HG02623 (cell line): ENCODE measurements around the gene CCDC175.

Experiments used
- ATAC-seq: cut with Tn5 transposase; IDR thresholded peaks from one replicate; pipeline ENCODE4 v1.9.1; 2021; ENCODE audit warnings: moderate library complexity; ENCODE audit not compliant: unreplicated experiment

CCDC175 gene

DNA sequence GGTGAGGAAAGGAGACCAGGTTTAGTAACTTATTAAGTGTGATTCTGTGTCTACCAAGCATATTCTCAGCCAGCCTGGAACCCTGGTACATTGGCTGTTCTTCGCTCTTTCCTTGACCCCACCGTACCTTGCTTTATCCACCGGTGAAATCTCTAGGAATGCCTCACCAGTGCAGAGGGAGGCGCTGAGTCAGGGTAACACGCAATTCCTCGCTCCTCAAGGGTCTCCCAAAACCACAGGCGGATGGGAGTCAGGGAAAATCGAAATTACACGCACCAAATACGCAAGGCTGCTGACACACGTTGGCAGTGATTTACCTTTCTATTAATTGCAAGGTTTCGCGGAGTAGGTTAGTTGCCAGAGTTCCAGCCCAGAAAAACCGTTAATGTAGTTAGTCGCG, 93.2 kb downstream of the CCDC175 start:
- no peak for ATAC-seq

DNA sequence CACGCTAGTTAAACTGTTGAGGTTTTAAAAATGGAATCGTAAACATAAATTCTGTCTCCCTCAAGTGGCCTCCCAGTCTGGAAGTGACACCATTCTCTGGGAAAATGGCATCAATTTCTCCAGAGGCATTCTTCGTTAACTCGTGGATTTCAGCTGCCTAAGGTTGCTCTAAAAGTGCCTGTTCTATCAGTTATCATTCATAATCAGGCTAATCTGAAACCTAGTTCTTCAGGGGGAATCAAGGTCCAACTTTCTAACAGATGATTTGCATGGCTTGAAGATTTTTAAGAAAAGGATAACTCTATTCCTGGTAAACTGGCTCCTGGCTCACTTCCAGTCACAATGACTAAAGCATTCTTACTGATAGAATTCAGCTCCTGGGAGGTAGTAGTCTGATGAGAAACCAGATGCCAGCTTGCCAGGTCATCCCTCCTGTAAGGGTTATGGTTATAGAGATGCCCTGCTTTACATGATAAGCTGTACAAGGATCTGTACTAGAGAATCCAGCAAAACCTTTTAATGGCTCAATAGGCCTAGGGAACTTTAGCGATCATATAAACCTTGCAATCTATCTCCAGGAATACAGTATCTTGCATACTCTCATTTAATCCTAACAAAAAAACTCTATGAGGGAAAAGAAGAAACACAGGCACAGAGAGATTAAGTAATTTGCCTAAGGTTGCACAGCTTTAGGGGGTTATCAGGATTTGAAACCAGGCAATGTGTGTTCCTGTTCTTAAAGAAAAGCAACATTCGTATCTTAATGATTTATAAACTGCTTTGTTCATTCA, 93.9 kb downstream of the CCDC175 start:
- no peak for ATAC-seq

DNA sequence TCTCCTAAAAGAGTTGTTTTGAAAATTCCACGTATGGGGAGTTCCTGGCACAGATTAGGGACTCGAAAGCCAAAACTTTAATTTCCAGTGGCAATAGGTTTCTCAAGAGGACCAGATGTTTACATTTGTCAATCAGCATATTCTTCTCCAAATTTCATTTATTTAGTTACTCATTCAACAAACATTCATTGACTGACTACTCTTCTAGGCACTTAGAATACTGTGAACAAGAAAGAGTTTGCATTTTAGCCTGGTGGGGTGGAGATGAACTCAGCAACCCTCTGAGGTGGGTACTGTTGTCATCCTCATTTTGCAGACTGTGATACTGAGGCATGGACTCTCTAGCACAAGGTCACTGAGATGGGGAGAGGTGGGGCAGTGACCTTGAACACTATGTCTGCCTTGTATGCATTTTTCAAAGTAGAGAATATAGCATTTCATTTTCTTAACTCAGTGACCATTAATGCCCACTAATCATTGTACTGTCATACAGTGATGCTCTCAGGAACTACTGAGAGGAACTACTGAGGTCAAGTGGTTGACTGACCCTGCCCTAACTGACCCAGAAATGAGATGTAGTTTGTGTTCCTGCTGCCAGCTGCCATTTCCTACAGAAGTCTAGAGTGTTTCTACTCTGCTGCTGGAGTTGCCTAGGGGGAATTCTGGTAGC, 94.6 kb downstream of the CCDC175 start:
- ATAC-seq: no peak

DNA sequence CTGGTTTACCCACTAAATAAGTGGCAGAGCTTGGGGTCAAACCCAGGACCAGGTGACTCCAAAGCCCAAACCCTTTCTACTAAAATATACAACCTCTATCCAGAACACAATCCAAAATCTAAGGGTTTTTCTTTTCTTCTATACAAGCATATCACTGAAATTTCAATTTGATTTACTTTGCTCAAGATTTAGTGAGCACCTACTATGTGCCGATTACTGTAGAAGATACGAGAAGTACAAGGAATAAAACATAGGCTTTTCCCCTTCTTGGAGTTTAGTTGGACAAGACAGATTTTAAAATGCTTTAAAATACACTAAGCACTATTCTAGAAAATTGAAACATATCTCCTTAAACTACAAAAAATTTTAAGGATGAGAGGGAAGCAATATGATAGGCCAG, 95.2 kb downstream of the CCDC175 start:
- ATAC-seq: no peak

DNA sequence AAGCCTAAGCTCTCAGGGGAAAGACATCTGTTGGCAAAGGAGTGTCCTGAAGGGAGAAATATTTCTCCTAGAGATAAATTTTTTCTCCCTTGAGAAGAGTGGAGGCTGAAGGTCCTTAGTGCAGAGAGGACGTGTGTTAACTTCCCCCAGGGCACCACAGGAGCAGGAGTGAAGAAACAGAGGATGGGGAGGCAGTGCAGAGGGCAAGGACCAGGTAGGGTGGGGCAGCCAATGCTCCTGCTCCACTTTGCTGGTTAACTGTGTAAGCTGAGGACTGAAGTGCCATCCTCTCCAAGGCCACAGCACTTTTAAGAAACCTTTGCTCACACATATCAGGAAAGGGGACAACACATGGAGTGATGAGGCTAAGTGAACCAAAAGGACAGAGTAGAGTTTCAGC, 96.4 kb downstream of the CCDC175 start:
- ATAC-seq: no peak

DNA sequence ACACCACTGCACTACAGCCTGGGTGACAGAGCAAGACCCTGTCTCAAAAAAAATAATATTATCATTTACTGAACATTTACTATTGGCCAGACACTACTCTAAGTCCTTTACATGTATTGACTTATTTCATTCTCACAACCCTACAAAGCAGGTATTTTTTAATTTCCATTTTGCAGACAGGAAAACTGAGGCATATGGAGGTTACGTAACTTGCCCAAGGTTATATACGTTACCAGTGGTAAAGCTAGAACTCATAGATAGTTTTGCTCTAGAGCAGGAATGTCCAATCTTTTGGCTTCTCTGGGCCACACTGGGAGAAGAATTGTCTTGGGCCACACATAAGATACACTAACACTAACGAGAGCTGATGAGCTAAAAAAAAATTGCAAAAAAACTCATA, 98.1 kb downstream of the CCDC175 start:
- ATAC-seq: no peak

DNA sequence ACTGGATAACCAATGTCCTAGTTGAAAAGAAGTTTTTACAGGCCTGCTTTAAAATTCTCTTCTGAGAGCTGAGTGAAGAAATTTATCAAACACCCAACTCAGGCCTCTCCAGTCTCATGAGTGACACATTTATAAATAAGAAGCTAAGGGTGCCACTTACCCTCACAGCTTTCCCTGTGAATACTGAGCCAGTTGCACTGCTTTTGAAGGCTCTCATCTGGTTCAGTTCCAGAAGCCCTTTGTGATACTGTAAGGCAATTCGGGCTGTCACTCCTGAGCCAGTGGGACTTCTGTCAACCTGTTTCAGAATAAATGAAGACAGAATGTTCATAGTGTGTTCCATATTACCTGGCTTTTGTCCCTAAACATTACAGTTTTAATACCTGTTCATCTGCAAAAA, 100.9 kb downstream of the CCDC175 start:
- ATAC-seq: no peak

DNA sequence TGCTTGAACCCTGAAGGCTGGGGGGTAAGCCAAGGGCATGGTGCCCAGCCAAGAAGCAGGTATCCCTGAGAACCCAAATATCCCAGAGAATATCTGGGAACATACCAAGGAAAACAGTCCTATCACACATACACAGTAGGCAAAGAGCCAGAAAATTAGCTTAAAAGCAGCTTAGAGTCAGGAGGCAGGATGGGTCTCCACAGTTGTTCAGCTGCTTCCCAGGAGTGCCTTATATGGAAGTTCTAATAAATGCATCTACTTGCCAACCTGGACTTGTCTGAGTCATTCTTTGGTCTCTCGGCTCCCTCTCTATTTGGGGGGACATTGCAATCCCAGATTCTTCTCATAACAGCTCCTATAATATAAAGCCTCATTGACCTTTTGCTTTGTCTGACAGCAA, 102.4 kb downstream of the CCDC175 start:
- no peak for ATAC-seq

DNA sequence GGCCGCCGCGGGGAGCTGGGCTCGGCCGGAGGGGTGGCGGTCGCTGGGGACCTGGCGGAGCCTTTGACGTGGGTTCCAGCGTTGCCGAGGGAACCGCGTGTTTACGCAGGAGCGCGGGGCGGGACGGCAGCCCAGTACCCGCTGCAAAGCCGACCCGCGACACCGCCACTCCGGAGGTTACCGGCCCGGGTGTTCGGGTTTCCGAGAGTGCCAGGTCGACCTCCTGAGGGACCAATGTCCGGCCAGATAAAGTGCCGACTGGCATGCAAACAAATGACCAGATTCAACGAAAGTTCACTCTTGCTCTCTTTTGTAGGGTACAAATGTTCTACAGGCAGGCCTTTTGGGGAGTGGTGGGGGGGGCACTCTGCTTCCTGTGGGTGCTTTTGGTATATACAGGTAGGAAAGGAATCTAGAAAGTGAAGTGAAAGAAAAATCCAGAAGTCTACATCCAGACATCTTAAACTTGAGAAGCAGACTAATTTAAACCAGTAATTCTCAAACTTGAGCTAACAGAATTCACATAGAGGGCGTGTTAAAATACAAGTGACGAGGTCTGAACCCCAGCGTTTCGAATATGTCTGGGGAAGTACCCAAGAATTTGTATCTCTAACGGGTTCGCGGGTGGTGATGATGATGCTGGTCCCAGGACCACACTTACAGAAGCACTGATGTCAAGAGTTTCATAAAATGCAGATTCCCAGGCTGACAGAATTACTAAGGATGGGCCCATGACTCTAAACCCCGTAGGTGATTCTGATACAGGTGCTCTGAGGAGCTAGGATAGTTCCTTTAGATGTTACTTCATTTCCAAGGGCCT, 111.1 kb downstream of the CCDC175 start, which contains the start of gene GPR135:
GPR135 (minus strand) TSS at position 65 of the 820 bp plus-strand sequence. CDS start 154 bp downstream, outside the sequence.
- ATAC-seq: peak; percentile 34

DNA sequence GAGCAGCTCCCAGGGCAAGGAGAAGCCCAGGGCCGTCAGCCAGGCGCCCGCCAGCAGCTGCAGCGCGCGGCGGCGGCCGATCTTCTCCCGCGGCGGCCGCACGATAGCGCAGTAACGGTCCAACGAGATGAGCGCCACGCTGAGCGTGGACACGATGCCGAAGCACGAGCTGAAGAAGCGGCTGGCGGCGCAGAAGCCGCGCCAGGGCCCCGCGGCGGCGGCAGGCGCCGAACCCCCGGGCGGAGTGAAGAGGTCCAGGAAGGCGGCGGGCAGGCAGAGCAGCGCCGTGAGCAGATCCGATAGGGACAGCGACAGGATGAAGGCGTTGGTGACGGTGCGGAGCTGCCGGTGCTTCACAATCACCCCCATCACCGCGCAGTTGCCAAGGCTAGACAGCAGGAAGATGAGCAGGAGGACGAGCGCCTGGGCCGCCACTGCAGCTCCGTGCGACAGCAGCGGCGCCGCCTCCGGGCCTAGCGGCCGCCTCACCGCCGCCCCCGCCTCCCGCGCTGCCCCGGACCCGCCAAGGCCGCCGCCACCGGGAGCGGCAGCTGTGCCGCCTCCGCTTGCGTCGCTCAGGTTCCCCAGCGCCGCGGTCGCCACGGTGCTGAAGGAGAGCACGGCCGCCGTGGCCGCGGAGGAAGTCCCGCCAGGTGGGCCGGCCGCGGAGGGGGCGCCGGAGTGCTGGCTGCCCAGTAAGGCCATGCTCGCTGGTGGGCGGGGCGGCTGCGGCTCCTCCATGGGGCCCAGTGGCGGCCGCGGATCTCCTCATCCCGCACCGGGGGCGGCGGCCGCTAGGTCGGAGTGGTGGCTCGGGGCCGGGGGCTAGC, 111.9 kb downstream of the CCDC175 start:
- ATAC-seq: peak; percentile 60

DNA sequence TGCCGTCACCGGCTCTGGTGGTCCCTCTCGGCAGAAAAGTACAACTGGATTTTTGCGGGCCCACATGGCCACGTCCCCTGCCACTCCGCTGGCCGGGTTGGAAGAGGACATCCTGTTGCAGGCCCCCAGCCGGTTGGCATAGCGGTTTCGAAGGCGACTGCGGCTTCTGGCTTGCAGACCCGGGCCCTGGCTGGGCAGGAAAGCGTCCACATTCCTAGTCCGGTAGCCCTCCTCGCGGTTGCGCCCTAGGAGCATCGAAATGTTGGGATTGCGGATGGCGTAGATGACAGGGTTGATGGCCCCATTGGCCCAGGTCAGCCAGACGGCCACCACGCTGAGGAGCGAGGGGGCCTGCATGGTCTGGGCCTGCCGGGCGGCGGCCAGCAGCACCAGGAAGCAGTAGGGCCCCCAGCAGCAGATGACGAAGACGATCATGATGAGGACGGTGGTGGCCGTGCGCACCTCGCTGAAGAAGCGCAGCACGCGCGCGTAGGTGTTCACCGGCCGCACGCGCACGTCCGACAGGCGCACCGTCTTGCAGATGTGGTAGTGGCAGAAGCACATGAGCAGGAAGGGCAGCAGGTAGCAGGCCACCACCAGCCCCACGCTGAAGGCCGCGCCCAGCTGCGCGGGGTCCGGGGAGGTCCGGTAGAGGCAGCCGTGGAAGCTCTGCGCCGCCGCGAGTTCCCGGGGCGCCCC, 112.7 kb downstream of the CCDC175 start:
- ATAC-seq: no peak

DNA sequence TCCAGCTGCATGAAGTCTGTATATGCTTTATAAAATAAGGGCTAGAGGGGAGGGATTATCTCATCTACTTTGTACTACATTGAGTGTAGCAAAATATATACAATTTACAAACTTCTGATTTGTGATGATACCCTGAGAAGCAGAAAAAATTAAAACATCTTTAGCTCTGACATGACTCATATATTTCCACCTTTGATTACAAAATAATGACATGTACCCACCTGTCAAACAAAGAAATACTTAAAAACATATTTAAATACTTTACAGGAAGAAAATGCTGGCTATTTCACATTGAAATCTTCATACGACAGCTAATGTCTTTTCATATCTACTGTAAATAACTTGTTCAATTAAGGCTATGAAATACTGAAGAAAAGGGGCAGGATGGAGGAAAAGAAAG, 114.7 kb downstream of the CCDC175 start:
- ATAC-seq: no peak

DNA sequence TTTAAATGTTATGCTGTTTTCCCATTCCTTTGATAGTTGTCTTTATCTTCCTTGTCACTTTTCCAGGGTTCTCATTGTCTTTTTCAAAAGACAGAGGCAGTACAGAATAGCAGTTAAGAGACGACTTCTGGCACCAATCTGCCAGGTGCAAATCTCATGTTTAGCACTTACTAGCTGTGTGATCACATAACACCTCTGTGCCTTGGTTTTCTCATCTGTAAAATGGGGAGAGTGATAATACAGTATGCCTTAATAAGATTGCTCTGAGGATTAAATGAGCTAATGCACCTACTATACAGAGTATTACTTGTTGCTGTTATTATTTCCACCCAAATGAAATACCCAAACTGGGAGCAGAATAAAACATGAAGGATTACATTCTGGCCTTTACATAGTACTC, 116.2 kb downstream of the CCDC175 start:
- no peak for ATAC-seq

DNA sequence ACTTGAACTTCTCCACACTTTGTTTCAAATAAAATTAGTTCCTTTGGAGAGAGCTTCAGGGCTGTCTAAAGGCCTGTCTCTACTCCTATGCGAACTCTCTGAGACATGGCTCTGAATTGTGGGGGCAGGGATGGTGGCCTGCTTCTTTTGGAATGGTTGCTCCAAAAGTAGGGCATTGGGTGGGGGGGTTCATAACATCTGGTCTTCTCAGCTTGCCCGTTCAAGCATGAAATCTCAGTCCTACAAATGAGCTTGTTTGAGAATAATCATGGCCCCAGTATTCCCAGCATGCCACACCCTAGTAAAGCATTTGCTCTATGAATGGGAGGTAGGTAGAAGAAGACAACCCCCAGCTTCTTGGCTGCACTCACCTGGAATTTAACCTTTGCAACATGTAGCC, 118.1 kb downstream of the CCDC175 start:
- ATAC-seq: no peak

DNA sequence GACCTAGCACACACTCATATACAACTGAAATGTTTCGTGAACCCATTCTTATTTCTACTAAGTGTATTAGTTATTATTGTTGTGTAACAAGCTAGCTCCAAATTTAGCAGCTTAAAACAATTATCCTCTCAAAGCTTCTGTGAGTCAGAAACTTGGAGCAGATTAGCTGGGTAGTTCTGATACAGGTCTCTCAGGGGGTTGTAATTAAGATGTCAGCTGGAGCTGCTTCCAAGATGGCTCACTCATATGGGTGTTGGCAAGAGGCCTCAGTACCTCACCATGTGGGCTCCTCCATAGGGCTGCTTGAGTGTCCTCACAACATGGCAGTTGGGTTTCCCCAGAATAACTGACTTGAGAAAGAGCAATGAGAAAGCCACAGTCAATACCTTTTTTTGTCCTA, 121.2 kb downstream of the CCDC175 start:
- no peak for ATAC-seq
